Gastrocnemius medialis (tissue), 4 donors: Measurements from ENCODE around the gene NOX3. TPM values are rescaled to one million over a fixed set of nuclear protein-coding genes. Genes with fewer than 3 reads are reported as not detected.

Source experiments
- ATAC-seq, 2 donors: fragments of 150-250 bp; one replicate each; pipeline ENCODE4 v1.9.1; 2016
- DNase-seq, 2 donors: peaks; one replicate each; pipeline ENCODE4 v3.0.0-alpha.2; 2019
- H3K27ac ChIP-seq, 4 donors: fragments of 200-600 bp; sonication (generic); 1 replicate in 1 of 4; 2 replicates in 3 of 4; pipeline ENCODE4 v1.5.1; 2016 to 2018; ENCODE audit warnings: mild to moderate bottlenecking in 2 of 4, moderate library complexity in 1 of 4
- H3K27me3 ChIP-seq, 3 donors: fragments of 200-600 bp; sonication (generic) in 2 of 3; 1 replicate in 1 of 3; 2 replicates in 2 of 3; pipeline versions ENCODE4 v1.5.1 to v1.6.0; 2016 to 2019; ENCODE audit warnings: mild to moderate bottlenecking in 1 of 3, moderate library complexity in 1 of 3
- H3K36me3 ChIP-seq, 2 donors: fragments of 200-600 bp; sonication (generic) in 1 of 2; one replicate each; pipeline ENCODE4 v1.5.1; 2017 to 2018
- H3K4me1 ChIP-seq, 2 donors: fragments of 200-600 bp; sonication (generic) in 1 of 2; one replicate each; pipeline ENCODE4 v1.5.1; 2016 to 2017; ENCODE audit warnings: mild to moderate bottlenecking in 2 of 2
- H3K4me3 ChIP-seq, 4 donors: fragments of 200-600 bp; sonication (generic) in 3 of 4; 1 replicate in 1 of 4; 2 replicates in 3 of 4; pipeline ENCODE4 v1.5.1; 2016 to 2019; ENCODE audit warnings: mild to moderate bottlenecking in 2 of 4
- H3K9me3 ChIP-seq, 3 donors: fragments of 200-600 bp; sonication (generic) in 2 of 3; 1 replicate in 1 of 3; 2 replicates in 2 of 3; pipeline ENCODE4 v1.5.1; 2016 to 2019
- POLR2A ChIP-seq, 2 donors: fragments of 450-650 bp; IDR thresholded peaks; one replicate each; pipeline ENCODE4 v1.6.1; 2017; ENCODE audit warnings: antibody characterized with exemption in 2 of 2, mild to moderate bottlenecking in 2 of 2, moderate library complexity in 2 of 2
- in situ Hi-C, 4 donors: fragments of 200-750 bp; cut with MboI; loops; one replicate each; pipeline versions ENCODE4 v1.15.0 to v1.8.0; 2017; ENCODE audit warnings: low sequenced_read_pairs in 4 of 4
- intact Hi-C: fragments of 100-400 bp; cut with DNase I; formaldehyde crosslinking; loops from one replicate; pipeline ENCODE4 v1.15.1; 2023; ENCODE audit warnings: low total_unique reads
- total RNA-seq, 4 donors: library from RNA; depleted of rRNA; stranded (reverse); fragments of >200 nt; gene quantifications; one replicate each; pipeline versions ENCODE4 v1.1.0 to v1.2.3, GENCODE V29; 2016
- TF ChIP-seq, protein P1 (sequence below), 5 experiments: fragments of 450-650 bp in 3 of 5; fragments of 200-600 bp in 2 of 5; sonication (generic) in 2 of 5; IDR thresholded peaks in 4 of 5; conservative IDR thresholded peaks in 1 of 5; 1 replicate in 4 of 5; 2 replicates in 1 of 5; pipeline ENCODE4 v1.5.1; 2016 to 2019; ENCODE audit warnings: antibody characterized with exemption in 5 of 5, mild to moderate bottlenecking in 3 of 5, moderate library complexity in 3 of 5

Gene NOX3
- total RNA-seq, 4 donors from 2014 or later, result not detected

GRCh38 chr6:155354167-155354566, 101.5 kb downstream of the NOX3 start:
- H3K27ac ChIP-seq, result no peak overlapping the region
- ATAC-seq (no peak), DNase-seq (no peak)
- TF ChIP-seq, protein P1, sequence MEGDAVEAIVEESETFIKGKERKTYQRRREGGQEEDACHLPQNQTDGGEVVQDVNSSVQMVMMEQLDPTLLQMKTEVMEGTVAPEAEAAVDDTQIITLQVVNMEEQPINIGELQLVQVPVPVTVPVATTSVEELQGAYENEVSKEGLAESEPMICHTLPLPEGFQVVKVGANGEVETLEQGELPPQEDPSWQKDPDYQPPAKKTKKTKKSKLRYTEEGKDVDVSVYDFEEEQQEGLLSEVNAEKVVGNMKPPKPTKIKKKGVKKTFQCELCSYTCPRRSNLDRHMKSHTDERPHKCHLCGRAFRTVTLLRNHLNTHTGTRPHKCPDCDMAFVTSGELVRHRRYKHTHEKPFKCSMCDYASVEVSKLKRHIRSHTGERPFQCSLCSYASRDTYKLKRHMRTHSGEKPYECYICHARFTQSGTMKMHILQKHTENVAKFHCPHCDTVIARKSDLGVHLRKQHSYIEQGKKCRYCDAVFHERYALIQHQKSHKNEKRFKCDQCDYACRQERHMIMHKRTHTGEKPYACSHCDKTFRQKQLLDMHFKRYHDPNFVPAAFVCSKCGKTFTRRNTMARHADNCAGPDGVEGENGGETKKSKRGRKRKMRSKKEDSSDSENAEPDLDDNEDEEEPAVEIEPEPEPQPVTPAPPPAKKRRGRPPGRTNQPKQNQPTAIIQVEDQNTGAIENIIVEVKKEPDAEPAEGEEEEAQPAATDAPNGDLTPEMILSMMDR (IDR thresholded peaks at IDR 0.05 in 4 of 5, conservative IDR thresholded peaks at IDR 0.05 in 1 of 5), result no peak
- H3K4me1 ChIP-seq, result no peaks in the 10 kb centered on the region
- no peaks in the 10 kb centered on the region for H3K36me3 ChIP-seq
- in situ Hi-C loops, result no loop called here
- no peak overlapping the region for H3K4me3 ChIP-seq
- no peaks in the 10 kb centered on the region for H3K9me3 ChIP-seq
- intact Hi-C loops, result no loop called here
- H3K27me3 ChIP-seq, result no peaks in the 10 kb centered on the region

DNA sequence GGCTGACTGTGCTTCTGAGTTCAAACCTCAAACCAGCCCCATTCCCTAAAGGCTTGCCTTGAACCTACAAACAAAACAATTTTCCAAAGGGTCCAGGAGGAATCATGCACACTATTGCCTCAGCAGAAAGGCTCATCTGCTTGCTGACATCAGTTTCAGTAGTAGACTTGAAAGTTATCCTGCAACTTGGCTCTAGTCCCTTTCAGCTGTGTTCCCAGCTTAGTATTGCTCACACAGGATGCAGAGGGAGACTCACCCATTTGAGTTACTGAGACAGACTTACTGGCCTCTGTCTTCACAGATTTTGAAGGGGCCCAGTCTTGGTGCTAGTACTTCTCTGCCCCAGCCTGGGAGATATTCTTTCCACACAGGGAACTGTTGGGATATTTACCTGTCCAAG, 102.8 kb downstream of the NOX3 start:
- in situ Hi-C loops (no loop called here), intact Hi-C loops (no loop called here)

DNA sequence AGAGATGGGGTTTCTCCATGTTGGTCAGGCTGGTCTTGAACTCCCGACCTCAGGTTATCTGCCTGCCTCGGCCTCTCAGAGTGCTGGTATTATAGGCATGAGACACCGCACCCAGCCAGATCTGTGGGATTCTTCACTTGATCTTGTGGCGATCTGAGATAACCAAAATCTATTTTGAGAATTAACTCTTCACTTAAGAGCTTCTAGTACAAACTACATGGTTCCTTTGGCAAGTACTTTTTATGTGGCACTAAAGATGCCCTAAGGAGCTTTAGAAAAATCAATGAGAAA, 103.6 kb downstream of the NOX3 start:
- no peak for TF ChIP-seq POLR2A (IDR thresholded peaks at IDR 0.05)
- TF ChIP-seq, protein P1 (IDR thresholded peaks at IDR 0.05 in 4 of 5, conservative IDR thresholded peaks at IDR 0.05 in 1 of 5), result no peak
- H3K27ac ChIP-seq, result no peak overlapping the region
- intact Hi-C loops (no loop called here), in situ Hi-C loops (no loop called here)
- H3K4me3 ChIP-seq, result no peak overlapping the region
- H3K9me3 ChIP-seq, result no peaks in the 10 kb centered on the region
- DNase-seq, result no peak
- H3K36me3 ChIP-seq, result no peaks in the 10 kb centered on the region
- no peak for ATAC-seq
- no peaks in the 10 kb centered on the region for H3K4me1 ChIP-seq
- no peaks in the 10 kb centered on the region for H3K27me3 ChIP-seq

More for the DNA sequence above, 102.8 kb downstream of the NOX3 start:
- ATAC-seq, result no peak
- Histone ChIP-seq H3K4me1 (no peaks in the 10 kb centered on the region), H3K4me3 (no peak overlapping the region), H3K9me3 (no peaks in the 10 kb centered on the region), H3K27ac (no peak overlapping the region), H3K36me3 (no peaks in the 10 kb centered on the region), H3K27me3 (no peaks in the 10 kb centered on the region)
- no peak for DNase-seq
- TF ChIP-seq, protein P1 (IDR thresholded peaks at IDR 0.05 in 4 of 5, conservative IDR thresholded peaks at IDR 0.05 in 1 of 5), result no peak
- no peak for TF ChIP-seq POLR2A (IDR thresholded peaks at IDR 0.05)

DNA sequence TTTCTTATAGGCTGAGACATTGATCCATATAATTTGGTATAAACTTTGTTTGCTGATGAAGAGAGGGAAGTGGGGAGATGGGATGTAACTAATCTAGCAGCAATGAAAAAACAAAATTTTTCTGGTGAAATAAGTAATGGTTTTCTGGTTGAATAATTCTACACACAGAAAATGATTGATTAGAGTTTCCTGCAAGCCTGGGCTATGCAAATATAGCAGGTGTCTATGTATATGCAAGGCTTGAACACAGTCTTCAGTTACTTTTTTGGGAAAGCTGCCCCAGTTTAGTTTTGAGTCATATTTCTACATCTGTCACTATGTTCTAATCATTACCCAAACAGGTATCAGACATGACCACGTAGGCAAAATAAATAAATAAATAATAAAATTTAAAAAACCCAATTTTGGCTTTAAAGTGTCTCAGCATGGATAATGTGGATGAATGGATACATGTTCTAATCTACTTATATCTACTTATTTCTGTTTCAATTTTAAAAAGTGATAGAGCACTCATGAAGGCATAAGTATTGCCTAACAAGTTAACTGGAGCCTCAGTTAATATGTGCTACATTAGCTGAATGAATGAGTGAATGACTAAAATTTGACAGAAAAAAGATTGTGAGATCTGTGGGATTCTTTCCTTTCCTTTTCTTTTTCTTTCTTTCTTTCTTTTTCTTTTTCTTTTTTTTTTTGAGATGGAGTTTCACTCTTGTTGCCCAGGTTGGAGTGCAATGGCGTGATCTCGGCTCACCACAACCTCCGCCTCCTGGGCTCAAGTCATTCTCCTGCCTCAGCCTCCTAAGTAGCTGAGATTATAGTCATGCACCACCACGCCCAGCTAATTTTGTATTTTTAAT, 104.1 kb downstream of the NOX3 start:
- in situ Hi-C loops (no loop called here), intact Hi-C loops (no loop called here)
- DNase-seq (no peak), ATAC-seq (no peak)
- H3K4me1 ChIP-seq, result no peaks in the 10 kb centered on the region
- TF ChIP-seq, protein P1 (IDR thresholded peaks at IDR 0.05 in 4 of 5, conservative IDR thresholded peaks at IDR 0.05 in 1 of 5), result no peak
- no peak for TF ChIP-seq POLR2A (IDR thresholded peaks at IDR 0.05)
- no peaks in the 10 kb centered on the region for H3K9me3 ChIP-seq
- no peaks in the 10 kb centered on the region for H3K36me3 ChIP-seq
- H3K27ac ChIP-seq, result no peak overlapping the region
- H3K27me3 ChIP-seq, result no peaks in the 10 kb centered on the region
- H3K4me3 ChIP-seq, result no peak overlapping the region

DNA sequence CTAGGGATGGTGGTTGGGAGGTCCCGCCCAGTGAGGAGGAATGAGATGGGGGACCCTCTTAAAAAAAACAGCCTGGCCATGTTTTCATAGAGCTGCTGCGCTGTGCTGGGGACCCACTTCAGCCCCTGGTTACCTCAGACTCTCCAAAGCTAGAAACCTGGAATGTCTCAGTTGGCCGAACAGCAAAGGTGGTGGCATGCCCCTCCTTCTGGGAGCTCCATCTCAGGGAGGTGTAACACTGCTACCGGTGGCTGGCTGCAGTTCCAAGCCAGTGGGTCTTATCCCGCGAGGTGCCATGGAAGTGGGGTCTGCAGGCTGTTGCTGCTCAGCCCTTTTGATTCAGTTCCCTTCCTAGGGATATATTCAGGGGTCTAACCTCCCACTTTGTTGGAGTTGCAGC, 105.7 kb downstream of the NOX3 start:
- H3K9me3 ChIP-seq, result no peaks in the 10 kb centered on the region
- no peaks in the 10 kb centered on the region for H3K36me3 ChIP-seq
- TF ChIP-seq, protein P1 (IDR thresholded peaks at IDR 0.05 in 4 of 5, conservative IDR thresholded peaks at IDR 0.05 in 1 of 5), result no peak
- no peak for TF ChIP-seq POLR2A (IDR thresholded peaks at IDR 0.05)
- in situ Hi-C loops, result no loop called here
- ATAC-seq (no peak), DNase-seq (no peak)
- no peak overlapping the region for H3K27ac ChIP-seq
- H3K4me3 ChIP-seq, result no peak overlapping the region
- no peaks in the 10 kb centered on the region for H3K27me3 ChIP-seq
- intact Hi-C loops, result no loop called here
- no peaks in the 10 kb centered on the region for H3K4me1 ChIP-seq
